Raji (cell line): ENCODE measurements around the gene LSS.

Experiments used
- POLR2A ChIP-seq: IDR thresholded peaks from 2 replicates; pipeline ENCODE4 v1.6.1; 2011; ENCODE audit warnings: low read depth, low read length, control low read depth; ENCODE audit not compliant: insufficient read depth

Gene LSS

GRCh38 chr21:46214478-46215340 is 13.9 kb downstream of the LSS start:
- TF ChIP-seq POLR2A = no peak

GRCh38 chr21:46213620-46214286 is 14.8 kb downstream of the LSS start:
- TF ChIP-seq POLR2A = no peak

DNA sequence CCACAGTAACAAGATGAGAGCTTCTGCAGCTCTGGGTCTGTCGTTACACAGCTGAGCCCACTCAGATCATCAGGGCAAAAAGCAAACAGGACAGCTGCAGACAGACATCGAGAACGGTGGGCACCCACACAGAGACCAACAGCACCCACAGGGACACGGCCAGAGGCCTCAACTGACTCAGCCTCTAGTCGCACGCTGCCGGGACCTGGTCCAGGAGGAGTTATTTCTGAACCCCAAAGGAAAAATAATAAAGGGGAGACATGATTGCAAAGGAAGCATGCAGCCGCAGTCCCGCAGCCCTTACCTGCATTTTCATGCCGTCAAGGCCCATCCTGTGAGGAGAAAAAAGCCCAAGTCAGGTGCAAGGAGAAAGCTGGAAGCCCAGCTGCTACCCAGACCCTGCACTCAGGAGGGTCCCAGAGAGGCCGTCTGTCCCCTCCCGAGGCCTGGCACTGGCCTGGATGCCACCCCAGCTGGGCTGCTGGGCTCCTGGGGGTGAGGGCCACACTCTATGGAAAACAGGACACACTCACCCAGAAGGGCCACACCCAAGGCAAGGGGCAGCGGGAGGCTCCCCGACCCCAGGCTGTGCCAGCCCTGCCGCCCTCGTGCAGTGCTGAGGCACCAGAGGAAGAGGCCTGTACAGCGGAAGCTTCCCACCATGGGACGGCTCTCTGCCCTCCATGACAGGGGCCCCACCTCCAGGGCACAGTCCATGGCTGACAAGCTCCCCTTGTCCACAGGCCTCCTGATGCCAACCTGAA is 15.7 kb downstream of the LSS start:
- no peak for TF ChIP-seq POLR2A

- TF ChIP-seq POLR2A = no peak
Observed at GRCh38 chr21:46211786-46212720, 16.5 kb downstream of the LSS start.

DNA sequence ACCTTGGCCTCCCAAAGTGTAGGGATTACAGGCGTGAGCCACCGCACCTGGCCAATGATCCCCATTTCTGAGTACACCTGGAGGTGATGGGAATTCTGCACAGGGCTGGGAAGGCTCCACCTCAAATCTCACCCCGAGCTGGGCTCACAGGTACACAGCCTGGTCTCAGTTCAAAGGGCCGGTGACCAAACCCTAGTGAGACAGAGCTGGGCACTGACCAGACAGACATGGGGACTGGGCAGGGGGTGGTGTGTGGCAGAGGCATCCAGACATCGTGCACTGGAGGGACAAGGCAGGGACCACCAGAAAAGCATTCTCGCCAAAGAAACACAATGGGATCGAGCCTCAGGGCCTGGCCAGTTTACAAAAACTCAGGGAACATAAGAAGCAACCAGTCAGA is 17.2 kb downstream of the LSS start:
- no peak for TF ChIP-seq POLR2A

- TF ChIP-seq POLR2A = no peak
Observed at GRCh38 chr21:46210378-46211136, 18.0 kb downstream of the LSS start.

DNA sequence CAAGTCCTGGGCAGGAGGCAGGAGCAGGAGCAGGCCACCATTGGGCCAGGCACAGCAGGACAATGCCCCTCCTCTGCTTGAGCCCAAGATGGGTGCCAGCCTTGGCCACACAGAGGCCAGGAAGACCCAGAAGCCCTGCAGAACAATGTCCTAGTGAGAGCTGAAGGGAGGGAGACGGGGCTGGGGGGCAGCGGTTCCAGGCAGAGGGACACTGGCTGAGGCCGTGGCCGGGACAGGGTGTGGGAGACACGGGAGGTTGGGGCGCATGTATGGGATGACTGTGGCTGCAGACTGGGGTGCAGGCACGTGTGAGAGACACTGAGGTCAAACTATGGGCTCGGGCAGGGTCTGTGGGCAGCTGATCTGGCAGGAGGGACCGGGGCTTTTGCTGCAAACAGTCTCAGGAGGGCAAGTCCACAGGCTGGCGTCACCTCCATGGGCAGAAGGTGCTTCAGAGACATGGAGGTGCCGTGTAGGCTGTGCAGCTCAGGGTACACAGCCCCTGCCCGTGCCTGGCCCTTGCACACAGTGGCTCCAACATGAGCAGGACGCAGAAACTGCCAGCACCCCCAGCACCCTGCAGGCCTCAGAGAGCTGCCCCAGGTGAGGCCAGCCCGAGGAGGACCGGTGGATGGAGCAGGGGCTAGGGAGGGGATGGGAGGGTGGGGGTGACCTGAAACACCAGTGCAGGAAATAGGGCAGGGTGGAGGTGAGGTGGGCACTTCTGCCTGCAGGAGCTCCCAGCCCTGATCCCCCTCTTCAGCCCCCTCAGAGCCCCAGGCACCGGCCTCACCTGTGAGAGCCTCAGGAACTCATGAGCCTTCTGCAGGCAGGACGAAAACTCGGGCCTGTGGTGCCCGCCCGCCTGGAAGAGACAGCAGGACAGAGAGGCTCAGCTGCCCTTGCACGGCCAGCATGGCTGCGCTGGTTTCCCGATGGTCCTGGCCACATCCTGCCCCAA is 19.5 kb downstream of the LSS start:
- TF ChIP-seq POLR2A = no peak

DNA sequence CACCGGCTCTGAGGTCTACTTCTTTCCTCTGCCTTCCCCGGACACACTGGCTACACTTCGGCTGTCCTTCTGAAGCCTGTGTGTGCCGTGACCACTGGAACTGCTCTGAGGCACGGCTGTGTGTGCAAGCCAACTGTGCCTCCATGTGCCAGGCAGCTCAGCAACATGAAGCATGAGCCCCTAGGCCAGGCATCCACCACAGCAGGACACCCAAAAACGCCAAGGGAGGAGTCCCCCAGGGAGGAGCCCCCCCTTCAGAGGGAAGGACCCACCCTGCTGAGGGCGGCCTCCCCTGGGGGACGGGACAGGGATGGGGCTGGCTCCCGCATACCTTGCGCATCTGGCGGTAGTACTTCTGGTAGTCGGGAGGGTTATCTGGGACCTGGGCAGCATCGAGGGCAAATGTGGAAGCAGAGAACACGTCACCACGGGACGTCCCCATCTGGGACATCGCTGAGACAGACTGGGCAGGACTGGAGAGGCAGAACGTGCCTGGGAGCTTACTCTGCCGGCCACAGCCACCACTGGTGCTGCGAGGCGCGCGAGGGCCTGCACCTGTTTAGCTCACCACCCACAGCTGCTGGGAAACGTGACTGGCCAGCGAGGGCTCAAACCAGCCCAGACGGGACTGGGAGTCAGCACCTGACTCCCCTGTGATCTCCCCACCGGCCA is 20.5 kb downstream of the LSS start:
- no peak for TF ChIP-seq POLR2A

GRCh38 chr21:46207006-46207919 is 21.3 kb downstream of the LSS start:
- TF ChIP-seq POLR2A = no peak

DNA sequence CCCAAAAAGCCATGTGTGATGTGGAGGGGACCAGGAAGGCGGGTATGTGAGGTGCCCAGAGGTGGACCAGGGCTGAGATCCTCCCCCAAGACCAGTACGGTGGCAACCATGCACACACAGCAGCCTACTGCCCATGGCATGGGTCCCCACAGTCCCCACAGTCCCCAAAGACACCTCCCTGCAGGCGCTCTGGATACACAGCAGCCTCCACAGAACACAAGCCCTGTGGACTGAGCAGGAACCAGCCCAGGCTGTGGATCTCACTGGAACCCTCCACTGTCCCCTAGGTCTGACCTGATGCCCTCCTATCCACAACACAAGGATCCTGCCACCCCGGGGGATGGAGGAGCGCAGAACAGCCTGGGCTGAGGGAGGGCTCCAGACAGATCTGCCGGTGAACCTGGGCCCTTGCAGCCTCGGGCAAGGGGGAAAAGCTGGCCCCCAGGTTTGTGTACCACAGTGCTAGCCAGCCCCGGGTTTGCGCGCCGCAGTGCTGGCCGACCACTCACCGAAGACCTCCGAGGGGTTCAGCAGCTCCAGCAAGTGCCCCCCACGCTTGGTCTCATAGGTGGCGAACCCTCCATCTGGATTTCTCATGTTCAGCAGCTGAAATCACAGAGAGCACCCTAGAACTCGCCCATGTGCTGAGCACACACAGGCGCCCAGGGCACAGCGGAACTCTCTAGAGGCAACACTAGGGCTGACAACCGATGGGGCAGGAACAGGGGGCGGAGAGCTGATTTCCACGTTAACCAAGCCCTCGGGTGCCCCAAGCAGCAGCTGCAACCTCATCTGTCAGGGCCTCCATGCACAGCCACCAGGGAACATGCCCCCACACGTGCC is 22.2 kb downstream of the LSS start:
- TF ChIP-seq POLR2A = no peak
